ENCODE data around the gene CST7.

GRCh38 chr20:24934101-24934661, 14.9 kb upstream of the CST7 start:
- no peak for TF ChIP-seq POLR2AphosphoS5 (IDR thresholded peaks at IDR 0.05; ENCODE audit: low read depth, low read length)
- TF ChIP-seq, protein P1, sequence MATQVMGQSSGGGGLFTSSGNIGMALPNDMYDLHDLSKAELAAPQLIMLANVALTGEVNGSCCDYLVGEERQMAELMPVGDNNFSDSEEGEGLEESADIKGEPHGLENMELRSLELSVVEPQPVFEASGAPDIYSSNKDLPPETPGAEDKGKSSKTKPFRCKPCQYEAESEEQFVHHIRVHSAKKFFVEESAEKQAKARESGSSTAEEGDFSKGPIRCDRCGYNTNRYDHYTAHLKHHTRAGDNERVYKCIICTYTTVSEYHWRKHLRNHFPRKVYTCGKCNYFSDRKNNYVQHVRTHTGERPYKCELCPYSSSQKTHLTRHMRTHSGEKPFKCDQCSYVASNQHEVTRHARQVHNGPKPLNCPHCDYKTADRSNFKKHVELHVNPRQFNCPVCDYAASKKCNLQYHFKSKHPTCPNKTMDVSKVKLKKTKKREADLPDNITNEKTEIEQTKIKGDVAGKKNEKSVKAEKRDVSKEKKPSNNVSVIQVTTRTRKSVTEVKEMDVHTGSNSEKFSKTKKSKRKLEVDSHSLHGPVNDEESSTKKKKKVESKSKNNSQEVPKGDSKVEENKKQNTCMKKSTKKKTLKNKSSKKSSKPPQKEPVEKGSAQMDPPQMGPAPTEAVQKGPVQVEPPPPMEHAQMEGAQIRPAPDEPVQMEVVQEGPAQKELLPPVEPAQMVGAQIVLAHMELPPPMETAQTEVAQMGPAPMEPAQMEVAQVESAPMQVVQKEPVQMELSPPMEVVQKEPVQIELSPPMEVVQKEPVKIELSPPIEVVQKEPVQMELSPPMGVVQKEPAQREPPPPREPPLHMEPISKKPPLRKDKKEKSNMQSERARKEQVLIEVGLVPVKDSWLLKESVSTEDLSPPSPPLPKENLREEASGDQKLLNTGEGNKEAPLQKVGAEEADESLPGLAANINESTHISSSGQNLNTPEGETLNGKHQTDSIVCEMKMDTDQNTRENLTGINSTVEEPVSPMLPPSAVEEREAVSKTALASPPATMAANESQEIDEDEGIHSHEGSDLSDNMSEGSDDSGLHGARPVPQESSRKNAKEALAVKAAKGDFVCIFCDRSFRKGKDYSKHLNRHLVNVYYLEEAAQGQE (IDR thresholded peaks at IDR 0.05; ENCODE audit: insufficient read depth in 1 of 2, low read depth in 2 of 2, low read length in 2 of 2): no peak

Data from PFSK-1 (cell line).